Fibroblast of gingiva (primary cell): ENCODE measurements around the gene NDUFS7.

Source experiments
- DNase-seq: peaks from one replicate; pipeline ENCODE4 v3.0.0-alpha.2; 2011; ENCODE audit warnings: low read depth

Gene NDUFS7

DNA sequence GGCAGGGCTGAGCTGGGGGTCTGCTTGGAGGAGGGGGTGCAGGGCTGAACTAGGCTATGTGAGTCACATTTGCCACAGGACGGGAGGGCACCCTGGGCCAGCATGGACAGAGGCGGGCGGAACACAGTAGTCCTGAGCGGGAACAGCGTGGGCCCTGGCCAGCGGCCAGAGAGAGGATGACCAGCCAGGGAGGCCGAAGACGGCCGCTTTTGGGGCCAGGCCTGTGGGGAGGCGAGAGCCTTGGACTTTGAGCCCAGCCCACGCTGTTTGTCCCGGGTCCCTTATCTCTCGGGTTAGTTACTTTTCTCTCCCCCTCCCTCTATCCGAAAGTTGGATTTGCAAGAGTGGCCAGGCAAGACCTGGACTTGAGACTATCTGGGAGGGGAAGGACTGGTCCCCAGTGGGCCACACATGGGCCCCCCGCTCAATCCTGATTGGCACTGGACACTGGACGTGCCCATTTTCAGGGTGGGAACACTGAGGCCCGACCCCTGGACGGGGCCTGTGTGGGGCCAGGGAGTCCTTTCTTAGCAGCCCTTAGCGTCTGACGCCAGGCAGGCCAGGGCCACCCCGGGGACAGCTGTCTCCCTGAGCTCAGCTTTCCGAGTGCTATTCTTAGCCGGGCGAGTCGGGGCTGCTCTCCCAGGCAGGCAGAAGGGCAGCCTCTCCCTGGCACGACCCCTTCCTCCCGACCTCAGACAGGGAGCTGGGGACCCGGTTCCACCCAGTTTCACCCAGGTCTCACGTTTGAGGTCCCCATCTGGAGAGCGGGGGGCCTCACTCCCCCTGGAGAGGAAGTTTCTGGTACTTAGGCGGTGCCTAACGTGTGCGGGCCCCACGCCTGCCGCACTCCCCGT lies 16.8 kb downstream of the NDUFS7 start:
- DNase-seq: no peak

DNA sequence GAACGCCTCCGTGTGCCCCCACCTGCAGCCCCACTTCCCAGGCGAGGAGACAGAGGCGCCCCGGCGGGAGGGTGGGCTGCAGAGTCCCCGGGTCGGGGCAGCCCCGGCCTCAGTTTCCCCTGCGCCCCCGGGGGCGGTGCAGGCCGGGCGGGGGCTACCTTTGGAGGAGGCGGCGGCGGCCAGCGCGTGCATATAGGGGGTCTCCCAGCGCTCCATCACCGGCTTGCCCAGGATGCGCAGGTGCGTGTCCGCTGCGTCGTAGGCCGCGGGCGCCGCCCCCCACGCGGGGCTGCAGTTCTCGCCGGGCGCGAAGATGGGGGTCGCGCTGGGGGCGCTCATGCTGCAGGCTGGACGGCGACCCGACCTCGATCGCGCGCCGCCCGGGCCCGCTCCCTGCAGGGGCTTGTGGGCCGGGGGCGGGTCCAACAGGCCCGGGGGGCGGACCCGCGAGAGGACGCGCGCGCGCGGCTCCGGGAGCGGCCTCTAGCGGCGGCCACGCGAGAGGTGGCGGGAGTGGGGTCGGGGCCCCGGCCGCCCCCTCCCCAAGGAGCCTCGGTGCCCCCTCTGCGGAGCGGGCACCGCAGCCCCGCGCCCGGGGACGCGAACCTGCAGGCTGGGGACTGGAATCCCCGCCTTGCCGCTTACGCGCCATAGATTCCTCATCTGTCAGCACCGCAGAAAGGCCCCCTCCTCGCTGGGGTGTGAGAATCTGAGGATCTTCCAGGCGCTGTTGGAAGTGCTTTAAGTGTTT lies 17.6 kb downstream of the NDUFS7 start, which contains the start of gene GAMT:
Gene GAMT, minus strand, starts transcription at position 405 of the 751 bp plus-strand sequence. Its CDS starts 66 bp downstream, at position 339.
- DNase-seq: peak; percentile 42

DNA sequence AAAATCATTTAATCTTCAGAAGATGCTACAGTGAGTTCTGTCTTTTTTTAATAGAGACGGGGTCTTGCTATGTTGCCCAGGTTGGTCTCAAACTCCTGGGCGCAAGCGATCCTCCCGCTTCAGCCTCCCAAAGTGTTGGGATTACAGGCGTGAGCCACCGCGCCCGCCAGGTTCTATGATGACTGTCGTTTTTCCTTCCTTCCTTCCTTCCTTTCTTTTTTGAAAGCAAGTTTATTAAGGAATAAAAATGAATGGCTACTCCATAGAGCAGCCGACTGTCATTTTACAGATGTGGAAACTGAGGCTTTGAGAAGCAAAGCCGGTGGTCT lies 18.1 kb downstream of the NDUFS7 start:
- DNase-seq: no peak

DNA sequence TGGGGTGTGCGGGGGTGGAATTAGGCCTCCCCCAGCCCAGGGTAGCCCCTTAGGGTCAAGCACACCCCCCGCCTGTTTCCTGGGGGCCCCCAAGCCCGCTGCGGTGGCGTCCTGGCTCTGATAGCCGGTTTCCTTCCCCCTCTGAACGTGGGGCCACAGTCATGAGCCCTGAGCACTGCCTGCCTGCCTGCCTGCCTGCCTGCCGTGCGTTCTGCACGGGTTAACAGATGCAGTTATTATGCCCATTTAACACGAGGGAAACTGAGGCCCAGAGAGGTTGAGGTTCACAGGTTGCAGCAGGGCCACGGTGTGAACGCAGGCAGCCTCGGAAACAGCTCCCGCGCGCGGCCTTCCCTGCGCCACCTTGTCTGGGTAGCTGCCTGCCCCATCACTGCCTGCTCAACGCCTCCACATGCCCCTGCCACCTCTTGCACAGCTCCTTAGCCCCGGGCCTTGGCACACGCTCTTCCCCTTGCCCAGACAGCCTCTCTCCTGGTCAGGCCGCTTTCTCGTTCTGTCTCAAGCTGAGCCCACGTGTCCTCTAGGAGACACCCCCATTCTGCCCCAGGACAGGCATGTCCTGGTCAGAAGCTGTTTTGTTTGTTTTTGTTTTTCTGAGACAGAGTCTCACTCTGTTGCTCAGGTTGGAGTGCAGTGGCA lies 18.8 kb downstream of the NDUFS7 start:
- no peak for DNase-seq

DNA sequence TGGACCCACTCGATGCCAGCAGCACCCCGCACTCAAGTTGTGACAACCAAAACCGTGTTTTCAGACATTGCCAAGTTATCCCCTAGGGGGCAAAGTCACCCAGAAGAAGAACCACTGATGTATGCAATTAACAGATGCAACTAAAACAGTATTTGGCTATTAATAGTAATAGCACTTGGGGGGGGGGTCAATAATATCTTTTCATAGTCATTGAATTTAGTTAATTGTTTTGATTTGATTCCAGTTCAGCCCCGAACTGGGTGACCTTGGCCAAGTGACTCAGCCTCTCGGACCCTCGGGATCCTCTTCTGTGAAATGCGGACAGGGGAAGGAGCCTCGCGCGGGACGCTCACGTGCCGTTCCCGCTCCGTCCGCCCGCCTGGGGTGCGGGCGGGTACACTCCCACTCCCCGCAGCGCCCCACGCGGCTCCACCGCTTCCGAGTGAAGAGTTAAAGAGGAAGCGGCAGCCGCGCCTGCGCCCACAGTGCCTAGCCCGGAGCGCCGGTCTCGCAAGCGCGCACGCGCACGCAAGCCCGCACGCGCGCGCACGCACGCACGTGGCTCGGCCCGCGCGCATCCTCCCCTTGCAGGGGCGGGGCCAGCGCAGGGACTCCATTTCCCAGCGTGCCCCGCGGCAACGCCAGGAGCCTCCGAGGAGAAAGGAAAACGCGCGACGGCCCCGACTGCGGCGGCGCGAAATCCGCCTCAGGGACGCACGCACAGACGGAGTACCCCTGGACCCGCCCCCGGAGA lies 23.2 kb downstream of the NDUFS7 start:
- DNase-seq: peak; percentile 98

GRCh38 chr19:1407528-1408299 lies 24.0 kb downstream of the NDUFS7 start, which contains the start of gene DAZAP1:
Gene DAZAP1 (plus strand): TSS chr19:1407586. CDS start chr19:1407774, 188 bp downstream.
- DNase-seq: no peak

DNA sequence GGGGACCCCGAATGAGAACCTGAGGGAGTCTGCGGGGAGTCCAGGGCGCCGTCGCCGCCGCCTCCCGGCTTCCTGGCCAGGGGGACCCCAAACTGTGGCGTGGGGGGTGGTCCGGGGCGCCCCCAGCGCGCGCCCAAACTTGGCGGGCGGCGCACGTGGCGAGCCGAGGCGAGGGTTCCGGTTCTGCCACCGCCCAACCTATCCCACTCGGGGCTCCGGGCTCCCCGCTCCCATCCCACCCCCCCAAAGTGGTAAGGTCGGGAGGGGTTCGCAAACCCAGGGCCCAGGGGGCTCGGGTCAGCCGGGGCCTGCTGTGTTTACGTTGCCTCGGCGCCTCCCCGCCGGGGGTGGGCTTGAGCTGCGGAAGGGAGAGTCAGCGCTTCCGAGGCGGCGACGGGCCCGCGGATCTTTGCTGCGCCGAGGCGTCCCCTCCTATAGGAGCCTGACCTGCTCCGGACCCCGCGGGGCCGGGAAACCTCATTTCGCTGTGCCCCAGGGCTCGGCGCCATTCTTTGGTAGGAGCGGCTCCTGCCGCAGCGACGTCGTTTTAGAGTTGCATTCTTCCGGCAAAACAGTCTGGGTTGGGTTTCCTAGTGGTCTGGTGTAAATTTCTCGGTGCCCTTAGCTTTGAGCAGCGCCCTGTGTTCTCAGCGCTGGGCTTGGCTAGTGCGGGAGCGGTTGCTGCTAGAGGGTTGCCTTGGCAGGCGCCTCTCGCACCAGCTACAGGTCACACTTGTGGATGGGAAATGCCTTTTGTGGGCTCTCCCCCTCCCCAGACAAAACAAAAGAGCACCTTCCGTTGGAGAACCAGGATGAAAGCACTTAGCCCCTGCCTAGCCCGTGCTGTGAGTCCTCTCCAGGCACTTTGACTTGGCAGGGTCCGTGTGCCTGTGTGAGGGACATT lies 24.8 kb downstream of the NDUFS7 start:
- DNase-seq: peak; percentile 65

- no peak for DNase-seq
Measured at GRCh38 chr19:1409204-1410005, 25.7 kb downstream of the NDUFS7 start.

- DNase-seq: no peak
Measured at GRCh38 chr19:1410136-1410786, 26.6 kb downstream of the NDUFS7 start.

DNA sequence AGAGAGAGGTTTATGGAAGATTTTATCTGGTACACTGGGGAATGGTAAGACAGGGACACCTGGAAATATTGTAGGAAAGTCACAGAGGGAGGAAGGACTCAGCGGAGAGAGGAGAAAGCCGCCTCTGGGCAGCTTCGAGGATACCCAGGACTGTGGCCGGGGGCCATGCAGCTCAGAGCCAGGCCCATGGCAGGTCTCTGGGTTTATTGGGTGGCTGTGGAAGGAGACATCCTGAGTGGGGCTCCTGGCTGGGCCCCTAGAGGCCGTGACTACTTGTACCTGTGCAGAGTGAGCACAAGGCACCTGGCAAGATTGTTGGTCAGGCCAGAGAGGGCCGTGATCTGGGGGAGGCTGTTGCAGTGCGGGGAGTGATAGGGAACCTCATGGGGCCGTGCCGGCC lies 27.1 kb downstream of the NDUFS7 start:
- DNase-seq: no peak

GRCh38 chr19:1411255-1412191 lies 27.8 kb downstream of the NDUFS7 start:
- DNase-seq: peak; percentile 66

DNA sequence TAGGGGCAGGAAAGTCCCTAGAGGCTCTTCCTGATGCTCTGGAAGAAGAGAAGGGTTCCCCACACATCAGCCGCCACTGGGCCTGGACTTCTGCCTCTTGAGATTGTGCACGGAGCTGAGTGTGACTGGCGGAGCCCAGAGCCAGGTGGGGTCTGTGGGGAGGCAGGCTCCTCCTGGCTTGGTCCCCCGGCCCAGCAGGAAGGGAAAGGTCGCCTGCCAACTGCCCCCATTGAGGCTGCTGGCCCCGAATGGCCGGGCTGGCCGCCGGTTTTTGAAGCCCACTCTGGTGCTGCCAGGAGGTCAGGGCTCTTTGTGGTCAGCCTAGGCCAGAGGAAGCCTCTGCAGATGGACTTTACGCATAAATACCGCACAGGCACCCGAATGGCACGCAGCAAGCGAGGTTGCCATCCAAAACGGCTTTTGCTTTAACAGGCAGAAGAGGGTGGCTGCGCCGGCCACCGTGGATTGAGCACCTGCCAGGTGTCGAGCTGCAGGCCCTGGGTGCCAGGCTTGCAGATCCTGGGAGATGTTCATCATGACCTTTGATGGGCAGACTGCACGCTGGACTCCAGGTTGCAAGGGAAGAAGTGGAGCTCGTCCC lies 28.7 kb downstream of the NDUFS7 start:
- DNase-seq: no peak

- DNase-seq: no peak
Measured at GRCh38 chr19:1412995-1413800, 29.5 kb downstream of the NDUFS7 start.

DNA sequence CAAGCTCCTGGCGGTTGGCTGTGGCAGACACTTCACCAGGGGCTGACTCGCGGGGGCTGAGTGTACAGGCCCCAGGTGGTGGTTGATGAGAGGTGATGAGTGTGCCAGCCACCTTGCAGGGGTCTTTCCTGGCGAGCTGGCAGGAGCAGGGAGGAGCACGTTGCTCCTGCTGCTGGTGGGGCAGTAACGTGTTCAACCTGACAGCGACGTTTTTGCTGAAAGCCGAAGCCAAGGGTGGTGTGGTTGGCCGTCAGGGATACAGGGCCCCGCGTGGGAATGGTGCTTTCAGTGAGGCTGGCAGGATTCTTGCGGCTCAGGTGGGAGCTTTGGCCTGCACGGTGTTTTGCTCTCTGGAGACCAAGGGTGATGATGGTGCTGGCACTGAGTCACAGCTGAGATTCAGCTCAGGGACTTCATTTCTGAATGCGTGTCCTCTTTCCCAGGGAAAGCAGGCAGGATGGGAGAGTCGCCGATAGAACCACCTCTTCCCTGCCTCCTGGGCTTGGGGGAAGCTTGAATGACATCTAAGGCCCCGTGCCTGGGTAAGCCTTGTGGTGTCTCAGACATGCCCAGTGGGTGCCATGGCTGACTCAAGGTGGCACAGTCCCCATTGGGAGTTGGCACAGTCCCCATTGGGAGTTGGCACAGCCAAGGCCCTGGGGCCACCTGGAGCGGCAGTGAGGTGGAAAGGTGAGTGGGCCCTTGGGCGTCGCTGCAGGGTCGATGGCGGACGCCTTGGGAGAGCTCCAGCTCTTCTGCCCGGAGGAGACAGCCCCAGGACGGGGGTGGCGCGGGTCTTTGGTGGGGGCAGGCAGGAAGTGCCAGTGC lies 32.5 kb downstream of the NDUFS7 start:
- DNase-seq: no peak

DNA sequence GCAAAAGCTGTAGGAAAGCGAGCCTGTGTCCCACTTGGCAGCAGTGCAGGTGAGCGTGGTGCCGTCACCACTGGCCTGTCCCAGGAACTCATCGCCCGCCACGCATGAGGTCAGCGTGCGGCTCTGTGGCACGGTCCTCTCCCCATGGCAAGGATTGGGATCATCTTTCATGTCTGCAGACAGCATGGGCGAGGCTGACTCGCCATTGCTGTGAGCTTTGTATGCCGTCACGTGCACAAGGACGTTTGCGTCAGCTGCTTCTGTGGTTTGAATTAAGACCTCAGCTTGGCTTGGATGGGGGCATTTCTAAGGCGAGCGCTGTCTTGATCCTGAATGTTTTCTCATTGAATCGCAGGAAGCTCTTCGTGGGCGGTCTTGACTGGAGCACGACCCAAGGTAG lies 33.4 kb downstream of the NDUFS7 start:
- peak; percentile 71 for DNase-seq
